ENCODE data around the gene CDC42BPB.

Gene CDC42BPB

GRCh38 chr14:102991376-102991775 lies 66.0 kb downstream of the CDC42BPB start:
- no peak for DNase-seq (ENCODE audit: low spot score)

DNA sequence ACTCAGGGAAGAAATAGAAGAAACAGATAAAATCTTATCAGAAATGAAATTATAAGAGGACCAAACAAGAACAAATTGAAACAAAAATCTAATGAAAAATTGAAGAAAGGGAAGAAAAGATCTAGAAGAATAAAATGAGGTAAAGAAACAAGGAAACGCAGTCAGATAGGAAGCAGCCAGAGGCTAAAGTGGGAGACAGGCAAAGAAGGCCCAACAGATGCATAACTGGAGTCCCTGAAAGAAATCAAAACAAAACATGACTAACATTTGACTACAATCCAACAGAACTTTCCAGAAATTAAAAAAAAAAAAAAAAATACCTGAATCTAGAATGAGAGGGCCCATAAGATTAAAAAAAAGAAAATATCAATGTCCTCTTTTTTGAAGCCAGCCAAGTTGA lies 69.3 kb downstream of the CDC42BPB start:
- no peak for DNase-seq (ENCODE audit: low spot score)

GRCh38 chr14:102986810-102987579 lies 70.4 kb downstream of the CDC42BPB start:
- no peak for DNase-seq (ENCODE audit: low spot score)

DNA sequence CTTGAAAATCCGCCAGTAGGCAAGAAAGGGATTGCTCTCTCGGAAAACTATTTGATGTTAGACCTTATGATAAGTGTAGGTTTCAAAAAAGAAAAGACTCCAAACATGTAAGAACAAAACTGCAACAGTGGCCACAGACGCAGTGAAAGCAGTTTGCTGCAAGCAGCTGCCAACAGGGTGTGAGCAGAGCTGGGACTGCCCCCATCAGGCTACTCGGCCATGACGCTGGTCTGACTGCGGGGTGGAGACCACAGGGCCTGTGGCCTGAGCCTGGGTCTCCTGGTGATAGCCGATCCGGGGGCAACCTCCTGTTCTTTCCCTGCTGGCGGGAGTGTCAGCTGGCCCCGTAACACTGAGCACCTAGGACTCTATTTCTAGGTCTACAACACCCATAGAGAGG lies 71.7 kb downstream of the CDC42BPB start:
- DNase-seq (ENCODE audit: low spot score): no peak

DNA sequence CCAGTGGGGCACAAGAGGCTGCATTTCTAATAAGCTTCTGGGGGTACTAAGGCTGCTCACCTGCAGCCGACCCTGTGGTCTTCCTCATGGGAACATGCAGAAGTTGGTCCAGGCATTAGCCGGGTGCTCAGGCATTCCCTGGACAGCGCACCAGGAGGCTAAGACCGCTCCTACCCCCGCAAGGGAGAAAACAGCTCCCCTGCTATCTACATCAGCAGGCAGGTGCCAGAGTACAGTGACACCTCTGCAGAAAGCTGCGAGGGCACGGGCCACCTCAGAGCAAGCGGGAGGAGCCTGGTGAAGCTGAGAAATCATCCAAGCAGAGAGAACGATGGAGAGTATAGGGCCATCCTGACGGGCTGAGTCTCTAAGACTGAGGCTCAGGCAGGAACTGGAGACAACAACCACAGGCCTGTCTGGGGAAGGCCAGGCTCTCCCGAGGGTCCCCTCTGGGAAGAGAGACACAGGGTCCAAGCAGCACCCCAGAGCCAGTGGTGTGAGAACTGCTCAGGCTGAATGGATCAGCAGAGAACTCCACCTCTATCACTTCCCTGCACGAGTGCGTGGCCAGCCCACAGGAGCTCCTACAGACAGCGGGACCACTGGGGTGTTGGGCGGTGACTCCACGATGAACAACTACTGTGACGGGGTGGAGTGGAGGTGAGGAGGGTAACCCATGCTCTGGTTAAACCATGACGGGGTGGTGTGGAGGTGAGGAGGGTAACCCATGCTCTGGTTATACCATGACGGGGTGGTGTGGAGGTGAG lies 72.8 kb downstream of the CDC42BPB start:
- DNase-seq (ENCODE audit: low spot score): no peak

DNA sequence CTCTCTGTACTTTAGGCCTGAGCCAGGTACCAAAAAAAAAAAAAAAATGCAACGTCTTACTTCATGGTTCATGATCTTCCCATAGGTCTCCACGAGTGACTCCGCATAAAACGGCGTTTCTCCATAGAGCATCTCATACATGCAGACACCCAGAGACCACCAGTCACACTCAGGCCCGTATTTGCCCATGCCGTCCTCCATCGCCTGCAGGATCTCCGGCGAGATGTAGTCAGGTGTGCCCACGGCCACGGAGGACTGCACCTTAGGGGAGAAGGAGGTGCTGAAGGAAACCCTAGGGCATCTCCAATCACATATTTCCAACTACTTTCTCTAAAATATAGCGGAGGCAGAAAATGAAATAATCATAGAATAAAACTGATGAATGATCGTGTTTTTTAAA lies 73.9 kb downstream of the CDC42BPB start:
- no peak for DNase-seq (ENCODE audit: low spot score)

DNA sequence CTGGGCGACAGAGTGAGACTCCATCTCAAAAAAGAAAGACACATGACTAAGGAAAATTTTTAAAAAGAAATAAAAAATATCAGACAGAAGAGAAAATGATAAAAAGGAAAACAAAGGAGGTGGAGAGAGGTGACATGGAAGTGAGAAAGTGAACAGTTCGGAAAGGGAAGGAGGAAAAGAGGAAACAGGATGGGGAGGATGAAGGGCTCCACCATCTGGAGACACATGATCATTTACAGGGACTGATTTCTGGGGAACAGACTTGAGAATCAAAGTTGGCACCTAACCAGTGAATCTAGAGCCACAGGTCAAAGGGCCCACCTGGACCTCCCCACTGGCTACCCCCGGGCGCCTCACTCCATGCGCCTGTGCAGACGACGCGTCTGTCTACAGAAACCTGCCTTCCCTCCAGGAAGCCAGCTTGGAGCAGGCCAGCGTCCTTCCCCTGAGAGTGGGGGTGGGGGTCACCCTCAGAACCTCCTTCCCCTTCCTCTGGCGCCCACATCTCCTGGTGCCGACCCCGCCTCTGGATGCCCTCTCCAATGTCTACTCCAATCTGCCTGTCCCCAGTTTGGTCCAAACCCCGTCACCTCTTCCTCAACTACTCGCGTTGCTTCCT lies 74.4 kb downstream of the CDC42BPB start:
- DNase-seq (ENCODE audit: low spot score): no peak

- DNase-seq (ENCODE audit: low spot score): no peak
These were observed 76.9 kb downstream of the CDC42BPB start for GRCh38 chr14:102980409-102980810.

DNA sequence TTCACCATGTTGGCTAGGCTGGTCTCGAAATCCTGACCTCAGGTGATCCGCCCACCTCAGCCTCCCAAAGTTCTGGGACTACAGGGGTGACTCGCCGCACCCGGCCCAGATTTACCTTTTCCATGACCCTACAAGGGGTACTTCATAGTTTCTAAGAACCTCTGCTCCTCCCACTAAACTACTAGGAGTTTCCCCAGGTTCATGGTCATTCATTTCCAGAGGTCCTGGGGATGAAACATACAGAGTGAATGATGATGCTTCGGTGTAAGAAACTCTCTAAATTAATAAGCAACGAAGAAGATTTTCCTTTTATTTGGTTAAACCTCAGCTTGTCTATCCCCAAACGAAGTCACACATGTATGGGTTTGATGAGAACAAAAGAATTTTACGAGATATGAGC lies 77.9 kb downstream of the CDC42BPB start:
- DNase-seq (ENCODE audit: low spot score): no peak

- DNase-seq (ENCODE audit: low spot score): no peak
These were observed 79.9 kb downstream of the CDC42BPB start for GRCh38 chr14:102977475-102977874.

DNA sequence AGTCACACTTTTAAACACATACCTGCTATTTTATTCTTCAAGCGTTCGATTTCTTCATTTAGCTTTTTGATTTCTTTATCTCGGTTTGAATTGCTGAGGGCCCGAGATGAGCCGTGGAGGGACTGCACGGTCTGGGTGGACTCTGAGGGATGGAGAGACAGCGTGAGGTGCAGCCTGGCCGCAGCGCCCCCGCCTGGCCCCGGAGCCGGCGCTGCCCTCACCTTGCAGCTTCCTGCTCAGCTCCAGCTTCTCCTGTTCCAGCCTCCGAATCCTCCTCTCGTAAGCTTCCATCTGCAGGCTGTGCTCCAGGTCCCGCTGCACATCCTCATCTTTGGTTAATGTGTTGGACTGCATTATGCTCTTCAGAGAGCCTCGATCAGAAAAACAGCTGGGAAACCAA lies 81.7 kb downstream of the CDC42BPB start:
- DNase-seq (ENCODE audit: low spot score): no peak

DNA sequence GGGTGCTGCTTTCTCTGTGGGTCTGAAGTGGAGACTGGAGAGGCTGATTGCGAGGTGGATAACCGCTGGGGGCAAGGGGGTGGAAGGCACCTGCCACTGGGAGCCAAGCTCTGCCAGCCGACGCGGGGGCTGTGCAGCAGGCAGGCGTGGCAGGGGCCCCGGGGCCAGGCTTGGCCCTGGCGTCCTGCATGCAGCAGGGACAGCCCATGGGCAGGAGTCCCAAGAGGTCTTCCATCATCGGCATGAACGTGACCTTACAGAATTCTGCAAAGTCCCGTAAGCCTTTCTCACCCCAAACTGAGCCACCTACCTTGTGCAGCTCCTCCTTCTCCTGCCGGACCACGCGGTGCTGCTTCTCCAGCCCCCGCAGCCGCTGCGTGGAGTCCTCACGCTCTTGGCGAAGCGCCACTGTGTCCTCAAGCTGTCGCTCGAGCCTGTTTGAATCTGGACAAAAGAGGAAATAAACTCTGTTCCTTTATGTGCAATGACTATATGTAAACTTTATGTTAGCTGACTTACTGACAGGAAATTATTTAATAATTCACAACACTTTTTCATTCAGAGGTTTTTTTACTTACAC lies 83.6 kb downstream of the CDC42BPB start:
- no peak for DNase-seq (ENCODE audit: low spot score)

DNA sequence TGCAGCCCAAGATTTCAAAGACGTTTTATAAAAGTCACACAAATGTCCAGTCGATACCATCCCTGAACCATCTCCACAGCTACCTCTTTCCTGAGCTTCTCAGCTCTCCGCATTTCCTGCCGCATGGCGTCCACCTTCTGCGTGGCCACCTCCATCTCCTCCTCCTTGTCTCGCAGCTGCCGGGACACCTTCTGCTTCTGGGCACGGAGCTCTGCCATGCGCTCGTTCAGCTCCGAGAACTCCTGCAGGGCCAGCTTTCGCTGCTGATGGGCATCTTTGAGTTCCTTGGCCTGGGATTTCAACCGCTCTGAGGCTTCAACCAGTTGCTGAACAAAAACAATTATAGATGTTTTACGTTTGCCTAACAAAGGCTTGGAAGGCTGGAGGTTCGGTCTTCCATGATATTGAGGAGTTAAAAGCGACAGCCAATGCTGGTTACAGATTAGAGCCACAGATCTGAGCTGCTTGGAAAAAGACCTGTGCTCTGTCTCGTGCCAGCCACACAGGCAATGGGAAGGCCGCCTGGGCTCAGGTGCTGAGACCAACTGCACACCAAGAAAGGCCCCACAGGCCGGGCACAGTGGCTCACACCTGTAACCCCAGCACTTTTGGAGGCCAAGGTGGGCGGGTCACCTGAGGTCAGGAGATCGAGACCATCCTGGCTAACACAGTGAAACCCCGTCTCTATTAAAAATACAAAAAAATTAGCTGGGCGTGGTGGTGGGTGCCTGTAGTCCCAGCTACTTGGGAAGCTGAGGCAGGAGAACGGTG lies 85.3 kb downstream of the CDC42BPB start:
- DNase-seq (ENCODE audit: low spot score): no peak

DNA sequence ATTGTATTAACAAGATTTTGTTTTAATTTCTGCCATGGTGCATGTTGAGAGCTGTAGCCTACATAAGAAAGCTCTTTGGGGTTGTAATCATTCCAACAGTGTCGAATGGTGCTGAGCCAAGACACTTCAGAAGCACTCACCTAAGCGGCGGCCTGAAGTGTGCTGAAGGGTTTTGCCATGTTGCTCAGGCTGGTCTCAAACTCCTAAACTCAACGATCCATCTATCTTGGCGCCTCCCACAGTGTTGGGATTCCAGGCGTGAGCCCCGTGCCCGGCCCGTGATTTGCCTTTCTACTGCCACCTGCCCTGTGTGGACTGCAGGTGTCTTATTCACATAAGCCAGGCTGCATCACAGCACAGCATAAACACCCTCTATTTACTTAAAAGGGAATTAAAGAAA lies 86.0 kb downstream of the CDC42BPB start:
- DNase-seq (ENCODE audit: low spot score): no peak

DNA sequence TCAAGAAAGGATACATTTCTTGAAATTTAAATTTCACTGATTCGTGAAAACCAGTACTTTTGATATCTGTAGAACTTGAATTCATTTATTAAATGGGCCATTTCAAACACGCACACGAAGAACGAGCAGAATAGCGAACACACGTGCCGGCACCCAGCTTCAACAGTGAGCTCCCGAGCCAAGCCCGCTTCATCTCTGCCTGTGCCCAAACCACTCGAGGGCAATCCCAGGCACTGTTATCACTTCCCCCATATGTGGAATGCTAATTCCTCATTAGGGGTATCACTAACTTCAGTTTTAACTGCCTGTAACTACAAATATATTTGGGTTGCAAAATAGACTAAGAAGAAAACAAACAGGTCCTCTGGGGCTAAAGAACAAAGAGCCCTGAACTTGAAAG lies 86.9 kb downstream of the CDC42BPB start:
- no peak for DNase-seq (ENCODE audit: low spot score)

- no peak for DNase-seq (ENCODE audit: low spot score)
These were observed 87.4 kb downstream of the CDC42BPB start for GRCh38 chr14:102969901-102970300.

DNA sequence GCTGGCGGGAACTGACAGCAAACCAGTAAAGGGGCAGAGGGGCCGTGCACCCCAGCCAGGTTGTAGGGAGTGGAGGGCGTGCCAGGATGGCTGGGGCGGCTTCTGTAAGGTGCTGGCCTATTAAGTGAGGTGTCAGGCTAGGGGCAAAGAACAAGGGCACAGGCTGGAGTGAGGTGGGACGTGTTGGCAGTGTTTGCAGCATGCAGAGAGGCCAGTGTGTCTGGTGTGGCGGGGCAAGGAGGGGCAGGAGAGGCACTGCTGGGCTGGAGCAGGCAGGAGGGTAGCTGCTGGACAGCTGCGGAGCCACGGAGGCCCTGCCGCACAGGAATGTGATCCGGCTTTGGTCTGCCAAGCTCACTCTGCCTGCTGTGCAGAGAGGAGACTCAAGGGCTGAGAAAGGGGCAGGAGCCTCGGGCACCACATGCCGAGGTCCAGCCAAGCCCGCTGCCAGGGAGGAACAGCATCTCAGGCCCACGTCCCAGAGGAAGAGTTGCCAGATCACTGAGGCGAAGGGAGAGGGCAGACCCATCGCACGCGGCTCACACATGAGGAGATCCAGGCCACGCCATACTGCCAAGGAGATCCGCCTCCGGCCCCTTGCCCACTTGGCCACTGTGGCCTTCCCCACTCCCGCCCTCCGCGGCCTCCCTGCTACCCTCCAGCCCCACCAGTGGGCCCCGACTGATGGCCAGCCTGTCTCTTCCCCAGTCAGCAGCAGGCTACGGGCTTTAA lies 88.1 kb downstream of the CDC42BPB start:
- no peak for DNase-seq (ENCODE audit: low spot score)

GRCh38 chr14:102968306-102968705 lies 89.0 kb downstream of the CDC42BPB start:
- DNase-seq (ENCODE audit: low spot score): no peak

DNA sequence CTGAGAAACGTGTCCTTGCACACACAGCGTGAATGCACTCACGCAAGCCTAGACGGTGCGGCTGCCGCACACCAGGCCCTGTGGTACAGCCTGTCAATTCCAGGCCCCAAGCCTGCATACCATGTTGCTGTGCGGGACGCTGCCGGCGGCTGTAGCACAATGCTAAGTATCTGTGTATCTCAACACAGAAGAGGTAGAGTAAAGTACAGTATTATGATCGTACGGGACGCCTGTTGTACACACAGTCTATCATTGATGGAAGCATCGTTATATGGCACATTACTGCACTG lies 89.9 kb downstream of the CDC42BPB start:
- no peak for DNase-seq (ENCODE audit: low spot score)

- DNase-seq (ENCODE audit: low spot score): no peak
These were observed 90.5 kb downstream of the CDC42BPB start for GRCh38 chr14:102966681-102967505.

Measured in RKO (cell line).